ENCODE results near the gene PGAM1. TPM values are rescaled to one million over a fixed set of nuclear protein-coding genes. Genes with fewer than 3 reads are reported as not detected.
"Not testable (repeated sequence)": the region's sequence is repeated elsewhere in the genome, so short reads cannot be mapped to it uniquely, and the experiment has no call there.

Gene PGAM1
- total RNA-seq, 4 donors from 2014 or later = 157 to 269 (median 191) TPM

- intact Hi-C loops (cut with DNase I) = no loop called here
- no peaks in the 10 kb centered on the region for H3K27me3 ChIP-seq
- 1% methylated on average over 23 to 28 of the region's 39 CpGs for WGBS, 2 donors
- peak in 1 of 2 donors; percentile 15 for TF ChIP-seq POLR2A (IDR thresholded peaks at IDR 0.05)
- TF ChIP-seq, protein P1, sequence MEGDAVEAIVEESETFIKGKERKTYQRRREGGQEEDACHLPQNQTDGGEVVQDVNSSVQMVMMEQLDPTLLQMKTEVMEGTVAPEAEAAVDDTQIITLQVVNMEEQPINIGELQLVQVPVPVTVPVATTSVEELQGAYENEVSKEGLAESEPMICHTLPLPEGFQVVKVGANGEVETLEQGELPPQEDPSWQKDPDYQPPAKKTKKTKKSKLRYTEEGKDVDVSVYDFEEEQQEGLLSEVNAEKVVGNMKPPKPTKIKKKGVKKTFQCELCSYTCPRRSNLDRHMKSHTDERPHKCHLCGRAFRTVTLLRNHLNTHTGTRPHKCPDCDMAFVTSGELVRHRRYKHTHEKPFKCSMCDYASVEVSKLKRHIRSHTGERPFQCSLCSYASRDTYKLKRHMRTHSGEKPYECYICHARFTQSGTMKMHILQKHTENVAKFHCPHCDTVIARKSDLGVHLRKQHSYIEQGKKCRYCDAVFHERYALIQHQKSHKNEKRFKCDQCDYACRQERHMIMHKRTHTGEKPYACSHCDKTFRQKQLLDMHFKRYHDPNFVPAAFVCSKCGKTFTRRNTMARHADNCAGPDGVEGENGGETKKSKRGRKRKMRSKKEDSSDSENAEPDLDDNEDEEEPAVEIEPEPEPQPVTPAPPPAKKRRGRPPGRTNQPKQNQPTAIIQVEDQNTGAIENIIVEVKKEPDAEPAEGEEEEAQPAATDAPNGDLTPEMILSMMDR (IDR thresholded peaks at IDR 0.05) = peak in 2 of 6 experiments; percentile 7 to 8
- DNase-seq = peak; percentile 84
- no peaks in the 10 kb centered on the region for H3K9me3 ChIP-seq
- H3K27ac ChIP-seq = peak within 1 kb of the TSS in 1 of 3 donors; percentile 5
- peaks cover 0 to 11% of the 10 kb centered on the region in 2 donors for H3K36me3 ChIP-seq
- H3K4me1 ChIP-seq = peaks cover 9 to 11% of the 10 kb centered on the region in 2 donors
- H3K4me3 ChIP-seq (replicated peaks in 1 of 3) = peak within 1 kb of the TSS; percentile 27 to 60 (median 59)
Observed at GRCh38 chr10:97400665-97401454, 25.1 kb upstream of the PGAM1 start, which contains the start of gene RRP12. Gene RRP12, minus strand, starts transcription at chr10:97401340. Its CDS starts 109 bp downstream, at chr10:97401231.

DNA sequence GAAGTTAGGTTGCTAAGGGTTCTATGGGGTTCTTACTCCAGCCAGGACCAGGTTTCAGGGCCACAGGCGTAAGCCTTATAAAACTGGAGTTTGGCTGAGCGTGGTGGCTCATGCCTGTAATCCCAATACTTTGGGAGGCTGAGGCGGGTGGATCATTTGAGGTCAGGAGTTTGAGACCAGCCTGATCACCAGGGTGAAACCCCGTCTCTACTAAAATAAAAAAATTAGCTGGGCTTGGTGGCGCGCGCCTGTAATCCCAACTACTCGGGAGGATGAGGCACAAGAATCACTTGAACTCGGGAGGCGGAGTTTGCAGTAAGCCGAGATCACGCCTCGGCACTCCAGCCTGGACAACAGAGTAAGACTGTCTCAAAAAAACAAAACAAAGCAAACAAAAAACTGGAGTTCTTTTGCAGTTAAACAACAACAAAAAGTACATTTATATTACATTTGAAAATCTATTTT, 24.5 kb upstream of the PGAM1 start:
- Histone ChIP-seq H3K9me3 (no peaks in the 10 kb centered on the region), H3K27me3 (no peaks in the 10 kb centered on the region), H3K36me3 (peaks cover 0 to 5% of the 10 kb centered on the region in 2 donors), H3K4me1 (peaks cover 9 to 11% of the 10 kb centered on the region in 2 donors), H3K4me3 (replicated peaks in 1 of 3) (peak overlapping the region in 1 of 3 donors; percentile 60), H3K27ac (peak overlapping the region in 1 of 3 donors; percentile 5)
- TF ChIP-seq POLR2A (IDR thresholded peaks at IDR 0.05) = no peak
- TF ChIP-seq, protein P1 (IDR thresholded peaks at IDR 0.05) = no peak
- DNase-seq = no peak
- WGBS, 2 donors = 70 to 72% methylated on average over 13 of the region's 13 CpGs
- intact Hi-C loops (cut with DNase I) = no loop called here

GRCh38 chr10:97404044-97404443, 21.9 kb upstream of the PGAM1 start:
- intact Hi-C loops (cut with DNase I) = no loop called here
- Histone ChIP-seq H3K4me1 (peaks cover 11 to 17% of the 10 kb centered on the region in 2 donors), H3K4me3 (replicated peaks in 1 of 3) (no peak overlapping the region), H3K27ac (no peak overlapping the region), H3K27me3 (no peaks in the 10 kb centered on the region), H3K9me3 (no peaks in the 10 kb centered on the region), H3K36me3 (no peaks in the 10 kb centered on the region)
- DNase-seq = no peak
- TF ChIP-seq POLR2A (IDR thresholded peaks at IDR 0.05) = no peak
- TF ChIP-seq, protein P1 (IDR thresholded peaks at IDR 0.05) = no peak

DNA sequence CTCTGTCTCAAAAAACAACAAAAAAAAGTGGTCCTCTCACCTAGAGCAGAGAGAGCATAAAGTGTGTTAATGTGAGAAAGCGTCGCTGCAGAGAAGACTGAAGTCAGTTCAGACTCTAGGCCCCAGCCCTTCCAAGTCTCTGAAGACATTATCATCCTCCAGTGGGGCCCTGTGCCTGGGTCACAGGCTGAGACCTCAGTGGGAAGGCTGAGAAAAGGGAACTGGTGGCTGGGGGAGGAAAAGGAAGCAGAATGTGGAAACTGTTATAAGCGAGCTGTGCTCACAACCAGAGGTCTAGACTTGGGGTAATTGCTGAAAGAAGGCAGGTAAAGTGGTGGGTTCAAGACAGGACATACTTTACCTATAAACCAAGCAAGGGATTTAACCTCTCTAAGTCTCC, 19.9 kb upstream of the PGAM1 start:
- WGBS, 2 donors = 80 to 87% methylated on average over 3 of the region's 3 CpGs
- intact Hi-C loops (cut with DNase I) = no loop called here
- H3K9me3 ChIP-seq = no peaks in the 10 kb centered on the region
- H3K27ac ChIP-seq = no peak overlapping the region
- no peaks in the 10 kb centered on the region for H3K36me3 ChIP-seq
- TF ChIP-seq POLR2A (IDR thresholded peaks at IDR 0.05) = no peak
- TF ChIP-seq, protein P1 (IDR thresholded peaks at IDR 0.05) = no peak
- peaks cover 4 to 8% of the 10 kb centered on the region in 2 donors for H3K4me1 ChIP-seq
- DNase-seq = no peak
- no peaks in the 10 kb centered on the region for H3K27me3 ChIP-seq
- H3K4me3 ChIP-seq (replicated peaks in 1 of 3) = no peak overlapping the region

DNA sequence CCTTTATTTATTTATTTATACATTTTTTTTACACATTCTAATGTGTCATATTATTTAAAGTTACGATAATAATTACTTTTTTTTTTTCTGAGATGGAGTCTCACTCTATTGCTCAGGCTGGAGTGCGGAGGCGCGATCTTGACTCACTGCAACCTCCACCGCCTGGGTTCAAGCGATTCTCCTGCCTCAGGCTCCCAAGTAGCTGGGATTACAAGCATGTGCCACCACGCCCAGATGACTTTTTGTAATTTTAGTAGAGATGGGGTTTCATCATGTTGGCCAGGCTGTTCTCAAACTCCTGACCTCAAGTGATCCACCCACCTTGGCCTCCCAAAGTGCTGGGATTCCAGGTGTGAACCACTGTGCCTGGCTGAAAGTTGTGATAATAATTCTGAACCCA, 19.5 kb upstream of the PGAM1 start:
- H3K4me1 ChIP-seq; H3K27me3 ChIP-seq; H3K27ac ChIP-seq; H3K36me3 ChIP-seq; H3K4me3 ChIP-seq (replicated peaks in 1 of 3); DNase-seq; H3K9me3 ChIP-seq; intact Hi-C loops (cut with DNase I): not testable (repeated sequence)
- WGBS, 2 donors = 90 to 96% methylated on average over 7 of the region's 7 CpGs

All from thyroid gland (tissue), 4 donors.